HG03097 (cell line): ENCODE results near the gene ZNF593OS.

ENCODE experiments used
- ATAC-seq: cut with Tn5 transposase; IDR thresholded peaks from one replicate; pipeline ENCODE4 v1.9.1; 2021; ENCODE audit not compliant: unreplicated experiment, low FRiP score

The ZNF593OS gene

GRCh38 chr1:26171084-26172072 is at the start of gene ZNF593OS:
ZNF593OS (minus strand) TSS chr1:26171832; CDS start chr1:26171661, 171 bp downstream.
- ATAC-seq = no peak

- no peak for ATAC-seq
These were observed 49.5 kb upstream of the ZNF593OS start for GRCh38 chr1:26221094-26221493.

- ATAC-seq = no peak
These were observed 48.7 kb upstream of the ZNF593OS start for GRCh38 chr1:26220199-26220912.

- no peak for ATAC-seq
These were observed 47.4 kb upstream of the ZNF593OS start for GRCh38 chr1:26218906-26219494.

- ATAC-seq = no peak
These were observed 43.6 kb upstream of the ZNF593OS start for GRCh38 chr1:26215246-26215645.

- no peak for ATAC-seq
These were observed 41.8 kb upstream of the ZNF593OS start for GRCh38 chr1:26213335-26213905.

- ATAC-seq = no peak
These were observed 41.1 kb upstream of the ZNF593OS start for GRCh38 chr1:26212726-26213125.

- ATAC-seq = no peak
These were observed 38.7 kb upstream of the ZNF593OS start for GRCh38 chr1:26210147-26210870.

GRCh38 chr1:26203642-26204318 is 32.1 kb upstream of the ZNF593OS start:
- ATAC-seq = no peak

GRCh38 chr1:26200413-26200812 is 28.8 kb upstream of the ZNF593OS start:
- ATAC-seq = no peak

GRCh38 chr1:26197813-26198212 is 26.2 kb upstream of the ZNF593OS start:
- ATAC-seq = no peak

- ATAC-seq = no peak
These were observed 25.7 kb upstream of the ZNF593OS start for GRCh38 chr1:26197301-26197700.

- no peak for ATAC-seq
These were observed 24.2 kb upstream of the ZNF593OS start for GRCh38 chr1:26195805-26196204.

- ATAC-seq = no peak
These were observed 20.1 kb upstream of the ZNF593OS start for GRCh38 chr1:26191739-26192138.

- no peak for ATAC-seq
These were observed 18.8 kb upstream of the ZNF593OS start, which contains the start of gene CATSPER4 for GRCh38 chr1:26190373-26190987. CATSPER4 (plus strand) TSS chr1:26190602; CDS start chr1:26190628, 26 bp downstream.

GRCh38 chr1:26189751-26190275 is 18.2 kb upstream of the ZNF593OS start:
- no peak for ATAC-seq

GRCh38 chr1:26189331-26189730 is 17.7 kb upstream of the ZNF593OS start:
- ATAC-seq = no peak

GRCh38 chr1:26188477-26188876 is 16.8 kb upstream of the ZNF593OS start:
- ATAC-seq = no peak

- no peak for ATAC-seq
These were observed 16.2 kb upstream of the ZNF593OS start for GRCh38 chr1:26187882-26188281.
